ENCODE data around the gene C1QL1.

Gene C1QL1

GRCh38 chr17:44968225-44969143, at the start of gene C1QL1:
Gene C1QL1 (minus strand): TSS chr17:44968303. CDS start chr17:44968048, 255 bp downstream.
- TF ChIP-seq POLR2A (IDR thresholded peaks at IDR 0.05; ENCODE audit: low read length) (no peak), GATA1 (IDR thresholded peaks at IDR 0.05; ENCODE audit: low read depth, low read length) (no peak)
- peak; percentile 89 to 92 for DNase-seq

DNA sequence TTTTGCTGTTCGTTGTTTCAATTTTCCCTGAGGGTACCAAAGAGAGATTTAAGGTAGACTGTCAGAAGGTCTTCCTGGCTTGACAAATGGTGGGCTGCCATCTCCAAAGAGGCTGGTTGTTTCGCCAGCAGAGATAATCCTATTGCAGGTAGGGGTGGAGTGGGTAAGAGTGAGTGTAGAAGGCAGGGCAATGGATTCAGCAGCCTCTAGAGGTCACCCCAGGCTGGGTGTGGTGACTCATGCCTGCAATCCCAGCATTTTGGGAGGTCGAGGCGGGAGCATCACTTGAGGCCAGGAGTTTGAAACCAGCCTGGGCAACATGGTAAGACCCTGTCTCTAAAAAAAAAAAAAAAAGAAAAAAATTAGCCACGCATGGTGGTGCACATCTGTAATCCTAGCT, 48.7 kb upstream of the C1QL1 start:
- TF ChIP-seq POLR2A (IDR thresholded peaks at IDR 0.05; ENCODE audit: low read length) (no peak), GATA1 (IDR thresholded peaks at IDR 0.05; ENCODE audit: low read depth, low read length) (no peak)
- no peak for DNase-seq

- TF ChIP-seq GATA1 (IDR thresholded peaks at IDR 0.05; ENCODE audit: low read depth, low read length) (no peak), POLR2A (IDR thresholded peaks at IDR 0.05; ENCODE audit: low read length) (no peak)
- DNase-seq: no peak
These were observed 48.1 kb upstream of the C1QL1 start for GRCh38 chr17:45016237-45016636.

DNA sequence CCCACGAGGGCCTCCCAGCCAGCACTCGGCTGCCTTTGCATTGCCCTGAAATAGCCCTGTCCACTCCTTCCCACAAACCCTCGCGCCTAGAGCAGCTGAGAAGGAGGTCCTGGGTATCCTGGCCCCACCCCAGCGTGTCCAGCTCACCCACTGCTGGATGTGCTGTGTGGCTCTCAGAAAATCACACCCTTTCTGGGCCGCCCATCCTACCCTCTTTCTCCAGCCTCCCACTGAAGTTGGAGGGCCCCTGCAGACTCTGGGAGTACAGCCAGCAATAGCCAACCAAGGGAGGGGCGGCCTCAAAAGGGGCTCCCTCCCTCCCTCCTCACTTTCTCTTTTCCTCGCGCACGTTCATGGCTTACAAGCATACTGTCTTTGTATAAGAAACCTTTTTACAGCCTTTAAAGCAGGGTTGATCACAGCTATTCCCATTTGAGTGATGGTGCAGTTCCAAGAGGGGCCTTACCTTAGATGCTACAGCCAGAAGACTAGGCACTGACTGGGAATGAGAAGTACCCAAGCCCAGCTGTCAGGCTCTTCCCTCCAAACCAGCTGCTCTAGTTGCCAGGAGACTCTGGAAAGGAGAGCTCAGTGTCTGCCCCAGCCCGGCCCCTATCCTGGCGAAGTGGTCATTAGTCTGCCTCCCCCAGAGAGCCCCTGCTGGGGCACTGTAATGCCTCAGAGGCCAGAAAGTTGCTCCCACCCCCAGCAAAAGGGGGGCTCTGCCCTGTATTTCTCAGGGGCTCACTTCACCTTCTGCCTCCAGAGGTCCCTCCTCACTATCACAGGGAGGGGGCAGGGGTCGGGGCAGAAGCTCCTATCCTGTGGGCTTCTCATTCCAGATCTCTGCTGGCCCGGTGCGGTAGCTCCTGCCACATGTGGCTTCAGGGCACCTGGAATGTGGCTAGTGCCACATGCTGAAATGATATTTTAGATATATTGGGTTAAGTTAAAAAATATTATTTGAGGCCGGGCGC, 45.2 kb upstream of the C1QL1 start:
- TF ChIP-seq POLR2A (IDR thresholded peaks at IDR 0.05; ENCODE audit: low read length) (no peak), GATA1 (IDR thresholded peaks at IDR 0.05; ENCODE audit: low read depth, low read length) (no peak)
- DNase-seq: no peak

DNA sequence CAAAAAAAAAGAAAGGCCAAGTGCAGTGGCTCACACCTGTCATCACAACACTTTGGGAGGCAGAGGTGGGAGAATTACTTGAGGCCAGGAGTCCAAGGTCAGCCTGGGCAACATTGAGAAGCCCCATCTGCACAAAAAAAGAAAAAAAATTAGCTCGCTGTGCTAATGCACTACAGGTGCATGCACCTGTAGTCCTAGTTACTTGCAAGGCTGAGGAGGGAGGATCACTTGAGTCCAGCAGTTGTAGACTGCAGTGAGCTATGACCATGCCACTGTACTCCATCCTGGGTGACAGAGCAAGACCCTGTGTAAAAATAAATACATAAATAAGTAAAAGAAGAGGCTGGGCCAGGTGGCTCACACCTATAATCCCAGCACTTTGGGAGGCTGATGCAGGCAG, 43.7 kb upstream of the C1QL1 start:
- TF ChIP-seq GATA1 (IDR thresholded peaks at IDR 0.05; ENCODE audit: low read depth, low read length) (no peak), POLR2A (IDR thresholded peaks at IDR 0.05; ENCODE audit: low read length) (no peak)
- DNase-seq: no peak

DNA sequence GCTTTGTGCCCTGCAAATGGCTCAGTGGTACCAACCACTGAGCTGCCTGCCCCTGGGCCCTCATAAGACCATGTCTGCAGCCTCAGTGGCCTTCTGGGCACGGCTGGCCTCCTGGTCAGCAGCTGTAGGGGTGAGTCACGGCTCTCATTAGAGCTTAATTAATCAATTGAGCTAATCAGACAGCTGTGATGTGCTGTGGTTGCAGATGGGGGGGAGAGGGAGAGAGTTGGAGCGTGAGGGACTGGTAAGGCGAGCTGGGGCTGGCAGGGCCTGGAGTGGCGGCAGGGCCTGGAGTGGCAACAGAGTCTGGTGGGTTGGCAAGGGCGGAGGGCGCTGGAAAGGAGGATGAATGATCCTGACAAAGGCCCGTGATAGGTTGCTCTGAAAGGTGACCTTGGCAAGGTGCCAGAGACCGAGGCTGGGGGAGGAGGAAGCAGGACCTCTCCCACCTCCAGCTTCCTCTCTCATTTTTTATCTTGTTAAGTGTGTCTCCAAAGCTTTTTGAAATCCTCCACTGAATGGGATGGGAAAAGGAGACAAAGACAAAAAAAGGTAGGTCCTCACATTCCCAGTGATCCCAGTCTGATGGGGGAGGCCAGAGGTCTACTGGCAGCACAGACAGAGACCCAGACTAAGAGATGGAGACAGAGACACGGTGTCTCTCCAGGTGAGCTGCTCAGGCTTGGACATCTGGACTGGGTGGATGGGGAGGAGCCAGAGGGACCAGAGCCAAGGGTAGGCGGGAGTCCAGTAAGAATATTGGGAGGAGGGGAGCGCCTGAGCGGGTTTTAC, 41.8 kb upstream of the C1QL1 start:
- TF ChIP-seq POLR2A (IDR thresholded peaks at IDR 0.05; ENCODE audit: low read length) (no peak), GATA1 (IDR thresholded peaks at IDR 0.05; ENCODE audit: low read depth, low read length) (no peak)
- DNase-seq: no peak

- DNase-seq: no peak
- TF ChIP-seq GATA1 (IDR thresholded peaks at IDR 0.05; ENCODE audit: low read depth, low read length) (no peak), POLR2A (IDR thresholded peaks at IDR 0.05; ENCODE audit: low read length) (no peak)
These were observed 40.1 kb upstream of the C1QL1 start for GRCh38 chr17:45008216-45008615.

DNA sequence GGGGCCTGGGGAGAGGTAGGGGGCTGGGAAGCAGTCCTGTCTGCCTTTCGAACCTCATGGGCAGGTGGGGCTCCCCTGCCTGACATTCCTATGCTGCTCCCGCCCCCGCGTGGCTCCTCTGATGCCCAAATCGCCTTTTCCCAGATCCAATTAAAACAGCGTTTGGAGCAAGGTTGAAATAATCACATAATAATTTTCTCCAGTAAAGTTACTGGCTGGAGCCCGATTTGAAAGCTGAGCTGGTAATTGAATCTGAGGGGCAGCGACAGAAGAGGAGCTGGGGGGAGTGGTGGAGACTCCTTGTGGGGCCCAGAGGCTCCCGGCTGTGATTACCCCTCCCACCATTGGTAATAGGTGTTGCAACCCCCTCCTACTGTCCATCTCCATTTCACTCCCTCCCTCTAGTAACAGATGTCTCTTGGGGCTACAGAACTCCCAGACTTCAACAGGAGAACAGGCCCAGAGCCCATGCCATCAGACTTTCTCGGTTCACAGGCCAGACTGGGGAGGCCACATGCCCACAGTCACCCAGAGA, 38.9 kb upstream of the C1QL1 start:
- TF ChIP-seq GATA1 (IDR thresholded peaks at IDR 0.05; ENCODE audit: low read depth, low read length) (no peak), POLR2A (IDR thresholded peaks at IDR 0.05; ENCODE audit: low read length) (no peak)
- DNase-seq: no peak

GRCh38 chr17:45005700-45006099, 37.6 kb upstream of the C1QL1 start:
- TF ChIP-seq GATA1 (IDR thresholded peaks at IDR 0.05; ENCODE audit: low read depth, low read length): no peak
- no peak for TF ChIP-seq POLR2A (IDR thresholded peaks at IDR 0.05; ENCODE audit: low read length)
- DNase-seq: no peak

- TF ChIP-seq POLR2A (IDR thresholded peaks at IDR 0.05; ENCODE audit: low read length) (no peak), GATA1 (IDR thresholded peaks at IDR 0.05; ENCODE audit: low read depth, low read length) (no peak)
- DNase-seq: no peak
These were observed 36.3 kb upstream of the C1QL1 start for GRCh38 chr17:45004388-45004787.

DNA sequence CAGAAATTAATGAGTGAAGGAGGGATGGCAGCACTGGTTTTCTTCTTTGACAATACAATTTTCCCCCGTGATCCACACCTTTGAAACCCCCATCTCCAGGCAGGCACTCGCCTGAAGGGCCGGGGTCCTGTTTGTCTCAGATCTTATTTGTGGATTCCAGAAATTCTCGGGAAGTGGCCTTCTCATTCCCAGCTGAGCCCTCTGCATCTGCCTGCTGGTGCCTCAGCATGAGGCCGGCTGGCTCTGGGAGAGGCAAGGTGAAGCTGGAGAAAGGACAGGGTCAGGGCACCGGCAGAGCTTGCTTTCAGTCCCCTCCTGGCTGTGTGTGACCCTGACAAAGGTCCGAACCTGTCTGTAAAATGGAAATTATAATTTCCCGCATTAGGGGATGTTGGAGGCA, 35.8 kb upstream of the C1QL1 start:
- no peak for DNase-seq
- TF ChIP-seq GATA1 (IDR thresholded peaks at IDR 0.05; ENCODE audit: low read depth, low read length): no peak
- no peak for TF ChIP-seq POLR2A (IDR thresholded peaks at IDR 0.05; ENCODE audit: low read length)

DNA sequence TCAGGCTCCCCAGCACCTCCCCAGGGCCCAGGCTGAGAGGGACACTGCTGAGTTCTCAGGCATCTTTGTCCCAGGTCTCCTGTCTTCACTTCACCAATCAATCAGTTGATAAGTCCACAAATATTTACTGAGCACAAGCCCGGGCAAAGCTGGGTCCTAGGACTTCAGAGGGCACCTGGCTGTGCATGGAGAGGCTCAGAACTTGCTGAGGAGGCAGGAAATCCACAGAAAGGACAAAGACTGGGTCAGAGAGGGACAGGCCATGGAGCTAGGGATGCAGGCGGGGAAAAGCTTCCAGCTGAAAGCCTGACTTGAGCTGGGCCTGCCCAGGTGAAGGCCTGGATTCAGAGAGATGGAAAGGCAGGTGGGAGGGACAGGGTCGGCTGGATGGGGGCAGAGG, 33.2 kb upstream of the C1QL1 start:
- TF ChIP-seq GATA1 (IDR thresholded peaks at IDR 0.05; ENCODE audit: low read depth, low read length) (no peak), POLR2A (IDR thresholded peaks at IDR 0.05; ENCODE audit: low read length) (no peak)

GRCh38 chr17:44999433-44999832, 31.3 kb upstream of the C1QL1 start:
- no peak for DNase-seq

More for the DNA sequence above, 33.2 kb upstream of the C1QL1 start:
- DNase-seq: no peak

More at GRCh38 chr17:44999433-44999832, 31.3 kb upstream of the C1QL1 start:
- no peak for TF ChIP-seq GATA1 (IDR thresholded peaks at IDR 0.05; ENCODE audit: low read depth, low read length)
- no peak for TF ChIP-seq POLR2A (IDR thresholded peaks at IDR 0.05; ENCODE audit: low read length)
